A549 (cell line): ENCODE results near the gene EXOC2.

ENCODE experiments used
- CHD2 ChIP-seq: fragments of 150-350 bp; IDR thresholded peaks from 2 replicates; pipeline ENCODE4 v1.6.1; 2014; ENCODE audit warnings: low read length; ENCODE audit not compliant: partially characterized antibody
- HOXB5 ChIP-seq: fragments of 250-450 bp; sonication (Bioruptor Pico); IDR thresholded peaks from 2 replicates; pipeline ENCODE4 v1.5.0; 2020; ENCODE audit warnings: mild to moderate bottlenecking, moderate library complexity
- POLR2A ChIP-seq: IDR thresholded peaks from 2 replicates; pipeline ENCODE4 v1.6.1; 2012; ENCODE audit warnings: mild to moderate bottlenecking, low read length

DNA sequence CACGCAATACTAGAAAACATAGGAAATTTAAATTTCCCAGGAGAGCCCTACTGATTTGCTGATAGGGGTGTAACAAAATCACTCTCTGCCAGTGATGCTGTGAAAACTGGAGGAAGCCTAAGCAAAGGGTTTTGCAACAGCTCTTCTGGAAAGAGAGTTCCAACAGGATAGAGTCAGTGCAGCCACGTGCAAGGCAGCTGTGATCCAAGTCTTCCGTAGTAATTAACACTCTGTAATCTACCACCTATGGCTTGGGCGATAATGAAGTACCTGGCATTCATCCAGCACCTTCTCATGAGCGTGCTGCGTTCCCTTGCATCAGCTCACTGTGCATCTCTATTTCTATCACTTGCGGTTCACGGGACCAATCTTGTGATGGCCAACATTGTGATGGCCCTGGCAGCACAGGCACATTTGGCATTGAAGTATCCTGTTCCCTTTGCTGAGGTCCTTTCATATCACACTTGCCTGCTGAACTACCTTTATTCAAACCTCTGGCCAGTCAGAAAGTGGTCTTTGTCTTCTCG, 253.2 kb downstream of the EXOC2 start:
- no peak for TF ChIP-seq POLR2A
- TF ChIP-seq HOXB5 (CRISPR knock-in tag), result no peak
- no peak for TF ChIP-seq CHD2
